ENCODE measurements around the gene MUSK.

GRCh38 chr9:110842169-110842568 lies 173.6 kb downstream of the MUSK start:
- TF ChIP-seq CTCF (IDR thresholded peaks at IDR 0.05) (peak in 3 of 6 experiments; percentile 24 to 50 (median 48)), POLR2A (IDR thresholded peaks at IDR 0.05) (no peak)
